ENCODE data around the gene KCNA3. TPM values are rescaled to one million over a fixed set of nuclear protein-coding genes. Genes with fewer than 3 reads are reported as not detected.

KCNA3 gene
- total RNA-seq, 4 donors from 2014 or later: 0.59 to 3.8 (median 2.0) TPM

DNA sequence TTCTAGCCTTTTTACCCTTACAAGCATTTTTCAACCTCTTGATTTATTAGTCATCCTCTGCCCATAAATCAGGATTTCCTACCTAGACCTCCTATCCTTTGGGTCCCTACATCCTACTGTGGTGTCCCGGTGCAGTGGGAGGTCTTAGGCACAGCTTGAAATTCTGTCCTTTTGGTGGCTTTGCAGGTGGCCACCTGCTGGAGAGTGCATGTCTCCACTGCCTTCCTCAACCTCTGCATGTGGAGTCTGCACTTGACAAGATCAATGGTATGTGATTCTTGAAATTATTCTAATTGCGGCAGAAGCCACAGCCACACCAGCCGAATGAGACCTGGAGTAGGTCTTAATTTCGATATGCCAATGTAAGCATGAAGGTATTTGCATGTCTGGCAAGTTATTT lies 11.4 kb upstream of the KCNA3 start:
- Histone ChIP-seq H3K27me3 (no peaks in the 10 kb centered on the region), H3K4me3 (replicated peaks in 1 of 3) (no peak overlapping the region), H3K36me3 (no peaks in the 10 kb centered on the region), H3K9me3 (no peaks in the 10 kb centered on the region), H3K27ac (no peak overlapping the region), H3K4me1 (no peaks in the 10 kb centered on the region)
- TF ChIP-seq POLR2A (IDR thresholded peaks at IDR 0.05): no peak
- intact Hi-C loops (cut with DNase I): no loop called here
- WGBS, 2 donors: 92 to 93% methylated on average over 4 of the region's 4 CpGs
- no peak for DNase-seq

DNA sequence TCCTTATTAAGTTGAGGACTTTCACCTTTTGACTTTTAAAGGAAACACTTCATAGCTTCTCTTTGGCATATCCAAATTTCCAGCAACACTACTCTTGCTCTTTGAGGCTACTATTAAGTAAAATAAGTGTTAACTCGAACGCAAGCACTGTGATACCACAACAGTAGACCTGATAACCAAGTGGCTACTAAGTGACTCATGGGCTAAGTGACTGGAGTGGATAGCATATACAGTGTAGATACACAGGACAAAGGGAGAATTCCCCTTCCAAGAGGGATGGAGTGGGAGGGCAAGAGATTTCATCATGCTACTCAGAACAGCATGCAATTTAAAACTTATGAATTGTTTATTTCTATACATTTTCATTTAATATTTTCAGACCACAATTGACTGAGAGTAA lies 9.8 kb upstream of the KCNA3 start:
- intact Hi-C loops (cut with DNase I): no loop called here
- H3K27ac ChIP-seq: no peak overlapping the region
- no peaks in the 10 kb centered on the region for H3K27me3 ChIP-seq
- no peaks in the 10 kb centered on the region for H3K9me3 ChIP-seq
- H3K4me1 ChIP-seq: no peaks in the 10 kb centered on the region
- TF ChIP-seq POLR2A (IDR thresholded peaks at IDR 0.05): no peak
- TF ChIP-seq, protein P1, sequence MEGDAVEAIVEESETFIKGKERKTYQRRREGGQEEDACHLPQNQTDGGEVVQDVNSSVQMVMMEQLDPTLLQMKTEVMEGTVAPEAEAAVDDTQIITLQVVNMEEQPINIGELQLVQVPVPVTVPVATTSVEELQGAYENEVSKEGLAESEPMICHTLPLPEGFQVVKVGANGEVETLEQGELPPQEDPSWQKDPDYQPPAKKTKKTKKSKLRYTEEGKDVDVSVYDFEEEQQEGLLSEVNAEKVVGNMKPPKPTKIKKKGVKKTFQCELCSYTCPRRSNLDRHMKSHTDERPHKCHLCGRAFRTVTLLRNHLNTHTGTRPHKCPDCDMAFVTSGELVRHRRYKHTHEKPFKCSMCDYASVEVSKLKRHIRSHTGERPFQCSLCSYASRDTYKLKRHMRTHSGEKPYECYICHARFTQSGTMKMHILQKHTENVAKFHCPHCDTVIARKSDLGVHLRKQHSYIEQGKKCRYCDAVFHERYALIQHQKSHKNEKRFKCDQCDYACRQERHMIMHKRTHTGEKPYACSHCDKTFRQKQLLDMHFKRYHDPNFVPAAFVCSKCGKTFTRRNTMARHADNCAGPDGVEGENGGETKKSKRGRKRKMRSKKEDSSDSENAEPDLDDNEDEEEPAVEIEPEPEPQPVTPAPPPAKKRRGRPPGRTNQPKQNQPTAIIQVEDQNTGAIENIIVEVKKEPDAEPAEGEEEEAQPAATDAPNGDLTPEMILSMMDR (IDR thresholded peaks at IDR 0.05): no peak
- no peaks in the 10 kb centered on the region for H3K36me3 ChIP-seq
- no peak for DNase-seq
- WGBS, 2 donors: 71 to 82% methylated on average over 2 of the region's 2 CpGs
- no peak overlapping the region for H3K4me3 ChIP-seq (replicated peaks in 1 of 3)

DNA sequence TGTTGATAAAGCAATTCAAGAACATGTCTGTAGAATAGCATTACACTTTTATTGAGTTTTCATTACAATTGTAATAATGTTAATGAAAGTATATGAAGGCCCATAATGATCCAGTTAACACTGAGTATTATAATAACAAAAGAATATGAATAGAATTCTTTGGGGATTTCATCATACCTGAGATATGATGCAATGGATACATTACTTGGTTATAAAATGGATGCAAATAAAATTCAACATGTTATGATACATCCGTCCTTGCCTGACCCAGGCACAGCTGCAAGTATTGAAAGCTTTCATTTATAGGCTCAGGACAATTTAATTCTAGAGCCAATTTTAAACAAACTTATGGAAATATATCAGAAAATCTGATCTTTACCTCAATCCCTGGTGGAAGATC lies 8.2 kb upstream of the KCNA3 start:
- no peak for DNase-seq
- Histone ChIP-seq H3K27me3 (no peaks in the 10 kb centered on the region), H3K36me3 (no peaks in the 10 kb centered on the region), H3K27ac (no peak overlapping the region), H3K4me1 (no peaks in the 10 kb centered on the region), H3K4me3 (replicated peaks in 1 of 3) (no peak overlapping the region), H3K9me3 (no peaks in the 10 kb centered on the region)
- intact Hi-C loops (cut with DNase I): no loop called here
- no peak for TF ChIP-seq POLR2A (IDR thresholded peaks at IDR 0.05)
- TF ChIP-seq, protein P1 (IDR thresholded peaks at IDR 0.05): no peak
- 85 to 91% methylated on average over 1 of the region's 1 CpG for WGBS, 2 donors

DNA sequence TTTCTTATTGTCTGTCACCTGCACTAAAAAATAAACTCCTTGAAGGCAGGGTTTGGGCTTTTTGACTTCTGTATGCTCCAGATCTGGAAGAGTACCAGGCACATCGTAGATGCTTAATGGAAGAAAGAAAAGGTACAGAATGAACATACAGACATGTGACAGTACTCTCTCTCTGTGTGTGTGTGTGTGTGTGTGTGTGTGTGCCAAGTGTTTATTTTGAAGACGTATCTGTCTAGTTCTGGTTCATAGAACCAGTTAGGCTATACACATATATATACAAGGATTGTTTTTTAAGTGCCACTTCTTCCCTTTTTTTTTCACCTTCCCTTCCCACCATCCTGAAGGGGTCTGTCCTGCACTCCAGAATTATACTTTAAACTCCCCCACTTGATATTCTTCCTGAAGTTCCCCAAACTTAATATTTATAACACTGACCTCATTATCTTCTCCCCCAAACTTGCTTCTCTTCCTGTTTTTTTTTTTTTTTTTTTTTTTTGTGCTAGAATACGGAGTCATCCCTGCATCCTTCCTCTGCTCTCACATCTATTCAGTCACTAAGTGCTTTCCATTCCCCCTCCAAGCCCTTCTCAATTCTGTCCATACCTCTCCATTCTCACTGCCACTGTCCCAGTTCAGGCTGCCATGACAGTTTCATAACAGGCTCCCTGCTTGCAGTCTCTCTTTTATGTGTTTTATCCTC lies 5.4 kb upstream of the KCNA3 start:
- intact Hi-C loops (cut with DNase I): no loop called here
- DNase-seq: no peak
- no peaks in the 10 kb centered on the region for H3K36me3 ChIP-seq
- TF ChIP-seq, protein P1 (IDR thresholded peaks at IDR 0.05): no peak
- TF ChIP-seq POLR2A (IDR thresholded peaks at IDR 0.05): no peak
- H3K27me3 ChIP-seq: no peaks in the 10 kb centered on the region
- no peak overlapping the region for H3K27ac ChIP-seq
- no peaks in the 10 kb centered on the region for H3K9me3 ChIP-seq
- 54 to 61% methylated on average over 3 of the region's 3 CpGs for WGBS, 2 donors
- peaks cover 0 to under 1% of the 10 kb centered on the region in 2 donors for H3K4me1 ChIP-seq
- no peak overlapping the region for H3K4me3 ChIP-seq (replicated peaks in 1 of 3)

DNA sequence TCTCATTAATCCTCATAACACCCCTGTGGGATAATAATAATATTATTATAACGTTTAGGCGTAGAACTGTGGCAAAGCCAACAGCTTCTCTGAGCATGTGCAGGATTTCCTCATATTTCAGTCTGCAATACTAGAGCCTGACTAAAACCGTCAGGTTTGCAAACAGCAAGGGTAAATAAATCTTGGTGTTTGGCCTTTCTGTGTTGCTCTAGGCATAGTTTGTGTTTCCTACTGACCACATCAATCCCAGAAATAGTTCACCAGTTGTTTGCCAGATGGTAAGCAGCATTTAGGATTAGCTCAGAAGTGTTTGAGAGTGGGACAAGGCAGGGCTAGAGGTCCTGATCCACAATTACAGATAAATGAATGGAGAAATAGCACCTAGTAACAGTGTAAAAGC lies 2.8 kb upstream of the KCNA3 start:
- intact Hi-C loops (cut with DNase I): no loop called here
- Histone ChIP-seq H3K27ac (no peak overlapping the region), H3K4me3 (replicated peaks in 1 of 3) (no peak overlapping the region), H3K4me1 (peaks cover 5 to 12% of the 10 kb centered on the region in 2 donors), H3K9me3 (no peaks in the 10 kb centered on the region), H3K27me3 (peaks cover 5% of the 10 kb centered on the region), H3K36me3 (no peaks in the 10 kb centered on the region)
- 50 to 75% methylated on average over 3 of the region's 3 CpGs for WGBS, 2 donors
- no peak for TF ChIP-seq POLR2A (IDR thresholded peaks at IDR 0.05)
- TF ChIP-seq, protein P1 (IDR thresholded peaks at IDR 0.05): no peak
- no peak for DNase-seq
